ENCODE results near the gene CALCOCO1. TPM values are rescaled to one million over a fixed set of nuclear protein-coding genes. Genes with fewer than 3 reads are reported as not detected.
"Not testable (repeated sequence)": the region's sequence is repeated elsewhere in the genome, so short reads cannot be mapped to it uniquely, and the experiment has no call there.

Gene CALCOCO1
- total RNA-seq, 4 donors from 2014 or later = 158 to 385 (median 239) TPM

DNA sequence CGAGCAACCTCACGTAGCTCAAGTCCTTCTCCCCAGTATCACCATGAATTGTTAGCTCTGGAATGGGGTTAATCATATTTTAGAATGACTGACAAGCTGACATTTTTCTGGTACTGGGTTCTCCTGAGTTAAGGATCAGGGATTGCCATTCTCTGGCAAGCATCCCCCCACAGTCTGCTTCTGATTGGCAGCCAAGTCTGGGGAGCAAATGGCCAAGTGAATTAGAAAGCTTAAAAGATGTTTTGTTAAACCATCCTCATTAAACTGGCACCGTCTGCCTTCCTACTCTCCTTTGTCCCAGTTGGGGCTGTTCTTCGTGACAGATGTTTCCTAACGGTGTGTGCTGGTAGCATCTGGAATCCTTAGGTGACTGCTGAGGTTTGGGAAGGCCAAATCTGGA, 41.7 kb upstream of the CALCOCO1 start:
- H3K4me1 ChIP-seq = no peaks in the 10 kb centered on the region
- no peaks in the 10 kb centered on the region for H3K36me3 ChIP-seq
- intact Hi-C loops (cut with DNase I; ENCODE audit: low total_unique reads) (no loop called here), in situ Hi-C loops (cut with MboI; ENCODE audit: low sequenced_read_pairs in 4 of 4) (no loop called here)
- H3K9me3 ChIP-seq = no peaks in the 10 kb centered on the region
- TF ChIP-seq, protein P1, sequence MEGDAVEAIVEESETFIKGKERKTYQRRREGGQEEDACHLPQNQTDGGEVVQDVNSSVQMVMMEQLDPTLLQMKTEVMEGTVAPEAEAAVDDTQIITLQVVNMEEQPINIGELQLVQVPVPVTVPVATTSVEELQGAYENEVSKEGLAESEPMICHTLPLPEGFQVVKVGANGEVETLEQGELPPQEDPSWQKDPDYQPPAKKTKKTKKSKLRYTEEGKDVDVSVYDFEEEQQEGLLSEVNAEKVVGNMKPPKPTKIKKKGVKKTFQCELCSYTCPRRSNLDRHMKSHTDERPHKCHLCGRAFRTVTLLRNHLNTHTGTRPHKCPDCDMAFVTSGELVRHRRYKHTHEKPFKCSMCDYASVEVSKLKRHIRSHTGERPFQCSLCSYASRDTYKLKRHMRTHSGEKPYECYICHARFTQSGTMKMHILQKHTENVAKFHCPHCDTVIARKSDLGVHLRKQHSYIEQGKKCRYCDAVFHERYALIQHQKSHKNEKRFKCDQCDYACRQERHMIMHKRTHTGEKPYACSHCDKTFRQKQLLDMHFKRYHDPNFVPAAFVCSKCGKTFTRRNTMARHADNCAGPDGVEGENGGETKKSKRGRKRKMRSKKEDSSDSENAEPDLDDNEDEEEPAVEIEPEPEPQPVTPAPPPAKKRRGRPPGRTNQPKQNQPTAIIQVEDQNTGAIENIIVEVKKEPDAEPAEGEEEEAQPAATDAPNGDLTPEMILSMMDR (IDR thresholded peaks at IDR 0.05 in 4 of 5, conservative IDR thresholded peaks at IDR 0.05 in 1 of 5) = no peak
- no peak for TF ChIP-seq POLR2A (IDR thresholded peaks at IDR 0.05)
- DNase-seq (no peak), ATAC-seq (no peak)
- peaks cover 0 to 11% (median 0%) of the 10 kb centered on the region in 3 donors for H3K27me3 ChIP-seq
- H3K27ac ChIP-seq = no peak overlapping the region
- no peak overlapping the region for H3K4me3 ChIP-seq

DNA sequence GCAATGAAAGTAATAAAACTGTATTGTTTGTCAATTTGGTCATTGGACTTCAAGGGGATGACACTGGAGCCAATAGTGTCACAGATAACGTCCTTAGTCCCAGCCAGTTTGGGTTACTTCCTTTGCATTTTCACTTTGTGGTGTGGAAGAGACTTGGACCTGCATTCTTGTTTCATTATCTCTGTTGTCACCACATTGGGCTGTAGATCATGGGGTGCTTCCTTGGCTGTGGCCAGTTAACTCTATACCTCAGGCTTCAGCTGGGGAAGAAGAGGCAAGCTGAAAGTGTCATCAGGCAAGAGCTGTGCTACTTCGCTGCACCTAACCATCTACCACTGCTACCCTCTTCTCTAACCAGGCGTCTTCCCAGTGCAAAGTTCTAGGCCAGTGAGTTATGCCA, 39.6 kb upstream of the CALCOCO1 start:
- ATAC-seq = no peak
- Histone ChIP-seq H3K4me1 (no peaks in the 10 kb centered on the region), H3K9me3 (no peaks in the 10 kb centered on the region), H3K27me3 (peaks cover 0 to 11% (median 0%) of the 10 kb centered on the region in 3 donors), H3K36me3 (no peaks in the 10 kb centered on the region), H3K27ac (no peak overlapping the region), H3K4me3 (no peak overlapping the region)
- no peak for TF ChIP-seq POLR2A (IDR thresholded peaks at IDR 0.05)
- TF ChIP-seq, protein P1 (IDR thresholded peaks at IDR 0.05 in 4 of 5, conservative IDR thresholded peaks at IDR 0.05 in 1 of 5) = no peak
- intact Hi-C loops (cut with DNase I; ENCODE audit: low total_unique reads) = no loop called here
- no peak for DNase-seq
- in situ Hi-C loops (cut with MboI; ENCODE audit: low sequenced_read_pairs in 4 of 4) = no loop called here

GRCh38 chr12:53765891-53766290, 38.6 kb upstream of the CALCOCO1 start:
- ATAC-seq (no peak), DNase-seq (no peak)
- H3K27ac ChIP-seq = no peak overlapping the region
- no peak for TF ChIP-seq POLR2A (IDR thresholded peaks at IDR 0.05)
- TF ChIP-seq, protein P1 (IDR thresholded peaks at IDR 0.05 in 4 of 5, conservative IDR thresholded peaks at IDR 0.05 in 1 of 5) = no peak
- H3K36me3 ChIP-seq = no peaks in the 10 kb centered on the region
- in situ Hi-C loops (cut with MboI; ENCODE audit: low sequenced_read_pairs in 4 of 4) = no loop called here
- H3K27me3 ChIP-seq = peaks cover 0 to 11% (median 3%) of the 10 kb centered on the region in 3 donors
- no peak overlapping the region for H3K4me3 ChIP-seq
- H3K4me1 ChIP-seq = no peaks in the 10 kb centered on the region
- H3K9me3 ChIP-seq = no peaks in the 10 kb centered on the region
- intact Hi-C loops (cut with DNase I; ENCODE audit: low total_unique reads) = no loop called here

- Histone ChIP-seq H3K4me3 (no peak overlapping the region), H3K36me3 (no peaks in the 10 kb centered on the region), H3K4me1 (no peaks in the 10 kb centered on the region), H3K27me3 (peaks cover 0 to 13% (median 7%) of the 10 kb centered on the region in 3 donors), H3K9me3 (no peaks in the 10 kb centered on the region), H3K27ac (no peak overlapping the region)
- ATAC-seq (no peak), DNase-seq (no peak)
- in situ Hi-C loops (cut with MboI; ENCODE audit: low sequenced_read_pairs in 4 of 4) = no loop called here
- intact Hi-C loops (cut with DNase I; ENCODE audit: low total_unique reads) = no loop called here
- TF ChIP-seq POLR2A (IDR thresholded peaks at IDR 0.05) = no peak
- TF ChIP-seq, protein P1 (IDR thresholded peaks at IDR 0.05 in 4 of 5, conservative IDR thresholded peaks at IDR 0.05 in 1 of 5) = no peak
These were observed 37.4 kb upstream of the CALCOCO1 start for GRCh38 chr12:53764615-53765014.

DNA sequence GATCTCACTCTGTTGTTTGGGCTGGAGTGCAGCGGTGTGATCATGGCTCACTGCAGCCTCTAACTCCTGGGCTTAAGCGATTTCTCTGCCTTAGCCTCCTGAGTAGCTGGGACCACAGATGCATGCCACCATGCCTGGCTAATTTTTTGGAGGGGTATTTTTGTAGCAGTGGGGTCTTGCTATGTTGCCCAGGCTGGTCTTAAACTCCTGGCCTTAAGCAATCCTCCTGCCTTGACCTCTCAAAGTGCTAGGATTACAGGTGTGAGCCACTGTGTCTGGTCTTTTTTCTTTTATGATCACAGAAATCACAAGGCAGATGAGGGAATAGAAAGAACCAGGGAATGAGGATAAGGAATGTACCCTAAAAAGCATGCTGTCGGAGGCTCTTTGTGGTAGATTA, 35.5 kb upstream of the CALCOCO1 start:
- DNase-seq; H3K27ac ChIP-seq; H3K36me3 ChIP-seq; in situ Hi-C loops (cut with MboI; ENCODE audit: low sequenced_read_pairs in 4 of 4); ATAC-seq; intact Hi-C loops (cut with DNase I; ENCODE audit: low total_unique reads); H3K4me1 ChIP-seq; H3K9me3 ChIP-seq; H3K4me3 ChIP-seq: not testable (repeated sequence)
- peaks cover 0 to 27% (median 18%) of the 10 kb centered on the region in 3 donors for H3K27me3 ChIP-seq
